GM23338 (cell line): ENCODE measurements around the gene BNC2.

ENCODE experiments used
- CREB1 ChIP-seq: fragments of 250-450 bp; sonication (Bioruptor Pico); IDR thresholded peaks from 2 replicates; pipeline ENCODE4 v1.5.0; 2020; ENCODE audit warnings: low read depth, mild to moderate bottlenecking, moderate library complexity
- CTCF ChIP-seq, 2 experiments: fragments of 200-600 bp in 1 of 2; sonication (generic) in 1 of 2; conservative IDR thresholded peaks; 2 replicates each; pipeline versions ENCODE4 v1.5.1 to v1.6.1; 2016 to 2017; ENCODE audit warnings: antibody characterized with exemption in 2 of 2, low read depth in 2 of 2, mild to moderate bottlenecking in 2 of 2, moderate library complexity in 1 of 2
- EZH2 ChIP-seq: fragments of 200-600 bp; sonication (generic); IDR thresholded peaks from one replicate; pipeline ENCODE4 v1.8.0; 2017; ENCODE audit warnings: antibody characterized with exemption, mild to moderate bottlenecking, low read depth; ENCODE audit not compliant: unreplicated experiment
- EZH2phosphoT487 ChIP-seq: fragments of 200-600 bp; sonication (generic); IDR thresholded peaks from one replicate; pipeline ENCODE4 v1.8.1; 2018; ENCODE audit warnings: antibody characterized with exemption; ENCODE audit not compliant: unreplicated experiment
- JUNB ChIP-seq: IDR thresholded peaks from one replicate; pipeline ENCODE4 v1.6.1; 2016; ENCODE audit warnings: antibody characterized with exemption; ENCODE audit not compliant: unreplicated experiment
- NANOG ChIP-seq: IDR thresholded peaks from 2 replicates; pipeline ENCODE4 v1.6.1; 2016; ENCODE audit warnings: antibody characterized with exemption, borderline replicate concordance
- POLR2AphosphoS5 ChIP-seq: IDR thresholded peaks from 2 replicates; pipeline ENCODE4 v1.6.1; 2016; ENCODE audit warnings: antibody characterized with exemption, low read depth
- REST ChIP-seq: IDR thresholded peaks from one replicate; pipeline ENCODE4 v1.6.1; 2018; ENCODE audit warnings: antibody characterized with exemption; ENCODE audit not compliant: unreplicated experiment
- STAT1 ChIP-seq: IDR thresholded peaks from one replicate; pipeline ENCODE4 v1.6.1; 2016; ENCODE audit warnings: antibody characterized with exemption; ENCODE audit not compliant: unreplicated experiment
- ZNF114 ChIP-seq: fragments of 250-450 bp; sonication (Bioruptor Pico); IDR thresholded peaks from 2 replicates; pipeline ENCODE4 v1.5.0; 2020; ENCODE audit warnings: mild to moderate bottlenecking, moderate library complexity
- ZNF331 ChIP-seq: fragments of 250-450 bp; sonication (Bioruptor Pico); IDR thresholded peaks from 2 replicates; pipeline ENCODE4 v1.5.0; 2020; ENCODE audit warnings: low read depth, mild to moderate bottlenecking, moderate library complexity
- TF ChIP-seq, protein P1 (sequence below): fragments of 250-450 bp; sonication (Bioruptor Pico); IDR thresholded peaks from 2 replicates; pipeline ENCODE4 v1.5.0; 2020; ENCODE audit warnings: mild to moderate bottlenecking, moderate library complexity
- TF ChIP-seq, protein P2 (sequence below): IDR thresholded peaks from 2 replicates; pipeline ENCODE4 v1.6.1; 2016; ENCODE audit warnings: antibody characterized with exemption

DNA sequence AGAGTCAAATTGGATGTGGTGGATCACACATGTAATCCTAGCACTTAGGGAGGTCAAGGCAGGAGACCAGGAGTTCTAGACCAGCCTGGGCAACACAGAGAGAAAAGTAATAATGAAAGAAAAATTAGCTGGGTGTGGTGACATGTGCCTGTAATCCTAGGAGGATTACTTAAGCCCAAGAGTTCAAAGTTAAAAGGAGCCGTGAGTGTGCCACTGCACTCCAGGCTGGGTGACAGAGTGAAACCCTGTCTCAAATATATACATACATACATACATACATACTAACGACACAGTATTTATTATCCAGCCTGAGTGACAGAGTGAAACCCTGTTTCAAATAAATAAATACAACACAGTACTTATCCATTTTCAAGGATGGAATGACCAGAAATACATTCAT, 180.3 kb downstream of the BNC2 start:
- no peak for TF ChIP-seq CTCF (conservative IDR thresholded peaks at IDR 0.05; ENCODE audit: low read depth in 2 of 2)
- TF ChIP-seq ZNF114, result no peak
- no peak for TF ChIP-seq REST
- no peak for TF ChIP-seq POLR2AphosphoS5
- no peak for TF ChIP-seq EZH2
- TF ChIP-seq EZH2phosphoT487, result no peak
- no peak for TF ChIP-seq CREB1 (CRISPR knock-in tag)
- TF ChIP-seq, protein P1, sequence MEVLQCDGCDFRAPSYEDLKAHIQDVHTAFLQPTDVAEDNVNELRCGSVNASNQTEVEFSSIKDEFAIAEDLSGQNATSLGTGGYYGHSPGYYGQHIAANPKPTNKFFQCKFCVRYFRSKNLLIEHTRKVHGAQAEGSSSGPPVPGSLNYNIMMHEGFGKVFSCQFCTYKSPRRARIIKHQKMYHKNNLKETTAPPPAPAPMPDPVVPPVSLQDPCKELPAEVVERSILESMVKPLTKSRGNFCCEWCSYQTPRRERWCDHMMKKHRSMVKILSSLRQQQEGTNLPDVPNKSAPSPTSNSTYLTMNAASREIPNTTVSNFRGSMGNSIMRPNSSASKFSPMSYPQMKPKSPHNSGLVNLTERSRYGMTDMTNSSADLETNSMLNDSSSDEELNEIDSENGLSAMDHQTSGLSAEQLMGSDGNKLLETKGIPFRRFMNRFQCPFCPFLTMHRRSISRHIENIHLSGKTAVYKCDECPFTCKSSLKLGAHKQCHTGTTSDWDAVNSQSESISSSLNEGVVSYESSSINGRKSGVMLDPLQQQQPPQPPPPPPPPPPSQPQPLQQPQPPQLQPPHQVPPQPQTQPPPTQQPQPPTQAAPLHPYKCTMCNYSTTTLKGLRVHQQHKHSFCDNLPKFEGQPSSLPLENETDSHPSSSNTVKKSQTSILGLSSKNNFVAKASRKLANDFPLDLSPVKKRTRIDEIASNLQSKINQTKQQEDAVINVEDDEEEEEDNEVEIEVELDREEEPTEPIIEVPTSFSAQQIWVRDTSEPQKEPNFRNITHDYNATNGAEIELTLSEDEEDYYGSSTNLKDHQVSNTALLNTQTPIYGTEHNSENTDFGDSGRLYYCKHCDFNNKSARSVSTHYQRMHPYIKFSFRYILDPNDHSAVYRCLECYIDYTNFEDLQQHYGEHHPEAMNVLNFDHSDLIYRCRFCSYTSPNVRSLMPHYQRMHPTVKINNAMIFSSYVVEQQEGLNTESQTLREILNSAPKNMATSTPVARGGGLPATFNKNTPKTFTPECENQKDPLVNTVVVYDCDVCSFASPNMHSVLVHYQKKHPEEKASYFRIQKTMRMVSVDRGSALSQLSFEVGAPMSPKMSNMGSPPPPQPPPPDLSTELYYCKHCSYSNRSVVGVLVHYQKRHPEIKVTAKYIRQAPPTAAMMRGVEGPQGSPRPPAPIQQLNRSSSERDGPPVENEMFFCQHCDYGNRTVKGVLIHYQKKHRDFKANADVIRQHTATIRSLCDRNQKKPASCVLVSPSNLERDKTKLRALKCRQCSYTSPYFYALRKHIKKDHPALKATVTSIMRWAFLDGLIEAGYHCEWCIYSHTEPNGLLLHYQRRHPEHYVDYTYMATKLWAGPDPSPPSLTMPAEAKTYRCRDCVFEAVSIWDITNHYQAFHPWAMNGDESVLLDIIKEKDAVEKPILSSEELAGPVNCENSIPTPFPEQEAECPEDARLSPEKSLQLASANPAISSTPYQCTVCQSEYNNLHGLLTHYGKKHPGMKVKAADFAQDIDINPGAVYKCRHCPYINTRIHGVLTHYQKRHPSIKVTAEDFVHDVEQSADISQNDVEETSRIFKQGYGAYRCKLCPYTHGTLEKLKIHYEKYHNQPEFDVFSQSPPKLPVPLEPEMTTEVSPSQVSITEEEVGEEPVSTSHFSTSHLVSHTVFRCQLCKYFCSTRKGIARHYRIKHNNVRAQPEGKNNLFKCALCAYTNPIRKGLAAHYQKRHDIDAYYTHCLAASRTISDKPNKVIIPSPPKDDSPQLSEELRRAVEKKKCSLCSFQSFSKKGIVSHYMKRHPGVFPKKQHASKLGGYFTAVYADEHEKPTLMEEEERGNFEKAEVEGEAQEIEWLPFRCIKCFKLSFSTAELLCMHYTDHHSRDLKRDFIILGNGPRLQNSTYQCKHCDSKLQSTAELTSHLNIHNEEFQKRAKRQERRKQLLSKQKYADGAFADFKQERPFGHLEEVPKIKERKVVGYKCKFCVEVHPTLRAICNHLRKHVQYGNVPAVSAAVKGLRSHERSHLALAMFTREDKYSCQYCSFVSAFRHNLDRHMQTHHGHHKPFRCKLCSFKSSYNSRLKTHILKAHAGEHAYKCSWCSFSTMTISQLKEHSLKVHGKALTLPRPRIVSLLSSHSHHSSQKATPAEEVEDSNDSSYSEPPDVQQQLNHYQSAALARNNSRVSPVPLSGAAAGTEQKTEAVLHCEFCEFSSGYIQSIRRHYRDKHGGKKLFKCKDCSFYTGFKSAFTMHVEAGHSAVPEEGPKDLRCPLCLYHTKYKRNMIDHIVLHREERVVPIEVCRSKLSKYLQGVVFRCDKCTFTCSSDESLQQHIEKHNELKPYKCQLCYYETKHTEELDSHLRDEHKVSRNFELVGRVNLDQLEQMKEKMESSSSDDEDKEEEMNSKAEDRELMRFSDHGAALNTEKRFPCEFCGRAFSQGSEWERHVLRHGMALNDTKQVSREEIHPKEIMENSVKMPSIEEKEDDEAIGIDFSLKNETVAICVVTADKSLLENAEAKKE (CRISPR knock-in tag), result no peak
- no peak for TF ChIP-seq NANOG
- no peak for TF ChIP-seq JUNB
- TF ChIP-seq ZNF331 (CRISPR knock-in tag), result no peak
- TF ChIP-seq, protein P2, sequence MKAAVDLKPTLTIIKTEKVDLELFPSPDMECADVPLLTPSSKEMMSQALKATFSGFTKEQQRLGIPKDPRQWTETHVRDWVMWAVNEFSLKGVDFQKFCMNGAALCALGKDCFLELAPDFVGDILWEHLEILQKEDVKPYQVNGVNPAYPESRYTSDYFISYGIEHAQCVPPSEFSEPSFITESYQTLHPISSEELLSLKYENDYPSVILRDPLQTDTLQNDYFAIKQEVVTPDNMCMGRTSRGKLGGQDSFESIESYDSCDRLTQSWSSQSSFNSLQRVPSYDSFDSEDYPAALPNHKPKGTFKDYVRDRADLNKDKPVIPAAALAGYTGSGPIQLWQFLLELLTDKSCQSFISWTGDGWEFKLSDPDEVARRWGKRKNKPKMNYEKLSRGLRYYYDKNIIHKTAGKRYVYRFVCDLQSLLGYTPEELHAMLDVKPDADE, result no peak
- TF ChIP-seq STAT1, result no peak
